IMR-90 (cell line): Measurements from ENCODE around the gene MAP2K6. TPM values are rescaled to one million over a fixed set of nuclear protein-coding genes. Genes with fewer than 3 reads are reported as not detected.

Source experiments
- ATAC-seq: fragments of 200-7000 bp; cut with Tn5 transposase; 2 replicates; pipeline ENCODE4 v1.9.1; 2020; ENCODE audit warnings: low read depth, mild to moderate bottlenecking, moderate library complexity
- BruUV-seq: library from RNA; stranded (reverse); fragments of 400-500 nt; replicated peaks from 2 replicates; lab custom pipeline; 2021; lab: Mats Ljungman, UMichigan
- CTCF ChIA-PET: fragments of 300-600 bp; formaldehyde crosslinking; extraction: SDS; loops from one replicate; lab custom pipeline; 2021; ENCODE audit warnings: antibody characterized with exemption; lab: Yijun Ruan, JAX
- POLR2A ChIA-PET: fragments of 300-600 bp; sonication (Branson Sonifier 250); formaldehyde crosslinking; loops from one replicate; lab custom pipeline; 2022; ENCODE audit warnings: antibody characterized with exemption; ENCODE audit not compliant: unreplicated experiment; lab: Charles Lee
- DNase-seq: peaks from one replicate; pipeline ENCODE4 v3.0.0; 2013
- H2AFZ ChIP-seq: replicated peaks from 2 replicates; pipeline ENCODE3; 2013; ENCODE audit warnings: low read length, mild to moderate bottlenecking; ENCODE audit not compliant: poor library complexity
- H2AK5ac ChIP-seq: 2 replicates; pipeline ENCODE4 v1.6.1; 2013; ENCODE audit warnings: low read depth, low read length, inconsistent platforms
- H2AK9ac ChIP-seq: replicated peaks from 2 replicates; pipeline ENCODE3; 2013; ENCODE audit warnings: mild to moderate bottlenecking, low read depth, low read length, moderate library complexity; ENCODE audit not compliant: poor library complexity
- H2BK120ac ChIP-seq: 2 replicates; pipeline ENCODE4 v1.6.1; 2013; ENCODE audit warnings: low read depth, low read length, inconsistent platforms
- H2BK15ac ChIP-seq: 3 replicates; pipeline ENCODE4 v1.6.1; 2013; ENCODE audit warnings: low read depth, low read length, inconsistent platforms
- H2BK20ac ChIP-seq: 2 replicates; pipeline ENCODE4 v1.6.1; 2013; ENCODE audit warnings: low read depth, mild to moderate bottlenecking, inconsistent platforms, low read length, moderate library complexity
- H2BK5ac ChIP-seq: 2 replicates; pipeline ENCODE4 v1.6.1; 2013; ENCODE audit warnings: mild to moderate bottlenecking, low read depth, low read length, inconsistent platforms; ENCODE audit not compliant: poor library complexity, severe bottlenecking
- H3K14ac ChIP-seq: replicated peaks from 2 replicates; pipeline ENCODE4 v1.6.1; 2013; ENCODE audit warnings: low read depth, low read length, inconsistent platforms
- H3K18ac ChIP-seq: 2 replicates; pipeline ENCODE4 v1.6.1; 2013; ENCODE audit warnings: low read depth, low read length, control low read depth
- H3K23ac ChIP-seq: 2 replicates; pipeline ENCODE4 v1.6.1; 2013; ENCODE audit warnings: low read depth, low read length, inconsistent platforms
- H3K27ac ChIP-seq: 2 replicates; pipeline ENCODE4 v1.5.1; 2013; ENCODE audit warnings: mild to moderate bottlenecking, control low read depth, low read length; ENCODE audit not compliant: insufficient read depth
- H3K27me3 ChIP-seq: 2 replicates; pipeline ENCODE4 v1.6.1; 2013; ENCODE audit warnings: low read length; ENCODE audit not compliant: control insufficient read depth, insufficient read depth
- H3K36me3 ChIP-seq: 2 replicates; pipeline ENCODE4 v1.6.1; 2013; ENCODE audit warnings: low read length, mixed read lengths; ENCODE audit not compliant: control insufficient read depth, insufficient read depth
- H3K4ac ChIP-seq: 2 replicates; pipeline ENCODE4 v1.6.1; 2013; ENCODE audit warnings: low read depth, low read length, inconsistent platforms
- H3K4me1 ChIP-seq: 2 replicates; pipeline ENCODE4 v1.6.1; 2013; ENCODE audit warnings: low read length, mixed read lengths; ENCODE audit not compliant: control insufficient read depth, insufficient read depth
- H3K4me2 ChIP-seq: 2 replicates; pipeline ENCODE4 v1.6.1; 2013; ENCODE audit warnings: low read depth, mild to moderate bottlenecking, control low read depth, low read length, moderate library complexity
- H3K4me3 ChIP-seq: 2 replicates; pipeline ENCODE4 v1.5.1; 2013; ENCODE audit warnings: low read depth, mild to moderate bottlenecking, control low read depth, low read length, moderate library complexity; ENCODE audit not compliant: insufficient read depth
- H3K56ac ChIP-seq: 2 replicates; pipeline ENCODE4 v1.6.1; 2013; ENCODE audit warnings: low read length, inconsistent platforms; ENCODE audit not compliant: insufficient read depth; ENCODE audit errors: extremely low read depth
- H3K79me1 ChIP-seq, 2 experiments: 2 replicates each; pipeline ENCODE4 v1.6.1; 2013; ENCODE audit warnings: low read length in 2 of 2, inconsistent platforms in 1 of 2, low read depth in 1 of 2
- H3K9ac ChIP-seq: 2 replicates; pipeline ENCODE4 v1.6.1; 2013; ENCODE audit warnings: low read depth, low read length, control low read depth
- H3K9me1 ChIP-seq: 2 replicates; pipeline ENCODE4 v1.6.1; 2013; ENCODE audit warnings: low read length, inconsistent platforms; ENCODE audit not compliant: insufficient read depth
- H3K9me3 ChIP-seq: 2 replicates; pipeline ENCODE4 v1.6.1; 2013; ENCODE audit warnings: low read length; ENCODE audit not compliant: control insufficient read depth, insufficient read depth
- H4K20me1 ChIP-seq: 2 replicates; pipeline ENCODE4 v1.6.1; 2013; ENCODE audit warnings: low read length, inconsistent platforms; ENCODE audit not compliant: insufficient read depth
- H4K5ac ChIP-seq: 2 replicates; pipeline ENCODE4 v1.6.1; 2013; ENCODE audit warnings: mild to moderate bottlenecking, low read depth, low read length, control low read depth
- H4K8ac ChIP-seq, 2 experiments: 2 replicates each; pipeline ENCODE4 v1.6.1; 2013; ENCODE audit warnings: low read depth in 2 of 2, low read length in 2 of 2, control low read depth in 1 of 2, inconsistent platforms in 1 of 2
- H4K91ac ChIP-seq: 2 replicates; pipeline ENCODE4 v1.6.1; 2013; ENCODE audit warnings: low read depth, low read length, inconsistent platforms; ENCODE audit not compliant: insufficient read depth
- CEBPB ChIP-seq: IDR thresholded peaks from 2 replicates; pipeline ENCODE4 v1.6.1; 2012; ENCODE audit warnings: low read depth, low read length, improper control_type of control experiment
- MXI1 ChIP-seq: IDR thresholded peaks from 2 replicates; pipeline ENCODE4 v1.6.1; 2012; ENCODE audit warnings: low read depth, mild to moderate bottlenecking, low read length, moderate library complexity, borderline replicate concordance
- dilution Hi-C: fragments of 300-500 bp; cut with HindIII; formaldehyde crosslinking; loops from one replicate; pipeline ENCODE4 v1.14.3; 2018; ENCODE audit warnings: low sequenced_read_pairs; ENCODE audit not compliant: unreplicated experiment
- in situ Hi-C: fragments of 300-500 bp; cut with MboI; formaldehyde crosslinking; loops from 3 replicates; pipeline ENCODE4 v1.14.3; 2019; ENCODE audit warnings: low sequenced_read_pairs, inconsistent platforms, mixed read lengths
- intact Hi-C: fragments of 100-400 bp; cut with micrococcal nuclease; formaldehyde crosslinking; loops from 2 replicates; pipeline ENCODE4 v1.10.0; 2022
- polyA plus RNA-seq, 3 experiments: library from polyadenylated mRNA; depleted of rRNA; stranded (reverse); fragments of >200 nt; gene quantifications; 2 replicates each; pipeline ENCODE4 v1.2.3, GENCODE V29; 2012; ENCODE audit warnings: low replicate concordance in 1 of 3
- total RNA-seq: library from RNA; depleted of rRNA; stranded (reverse); fragments of >200 nt; gene quantifications from 2 replicates; pipeline ENCODE4 v1.2.3, GENCODE V29; 2012

MAP2K6 gene
- total and polyA plus RNA-seq, 2 of the 4 experiments (the other 2 are of a cell fraction), result 2.4 to 5.7 TPM

GRCh38 chr17:69406941-69407340 lies 7.6 kb upstream of the MAP2K6 start:
- no peak overlapping the region for H2BK120ac ChIP-seq
- dilution Hi-C loops, result no loop called here
- no peak overlapping the region for H4K8ac ChIP-seq
- no peaks in the 10 kb centered on the region for H3K79me1 ChIP-seq
- H4K91ac ChIP-seq, result no peak overlapping the region
- no peak overlapping the region for H3K4me3 ChIP-seq
- H2AK5ac ChIP-seq, result no peak overlapping the region
- DNase-seq (peak; percentile 25), ATAC-seq (peak; percentile 66)
- H3K9ac ChIP-seq, result no peak overlapping the region
- H3K4me1 ChIP-seq, result peaks cover 2% of the 10 kb centered on the region; the same call in 1 of the 2 replicates
- H3K9me3 ChIP-seq, result no peaks in the 10 kb centered on the region
- no peaks in the 10 kb centered on the region for H3K36me3 ChIP-seq
- no peak overlapping the region for H2AFZ ChIP-seq
- H3K56ac ChIP-seq, result no peak overlapping the region
- no peak overlapping the region for H3K18ac ChIP-seq
- H4K5ac ChIP-seq, result no peak overlapping the region
- TF ChIP-seq CEBPB (peak; percentile 15; the same call in 1 of the 2 replicates), MXI1 (no peak)
- POLR2A ChIA-PET, result no interaction called here
- H3K27me3 ChIP-seq, result no peaks in the 10 kb centered on the region
- CTCF ChIA-PET, result no interaction called here
- BruUV-seq, result no TSS peak
- no peak overlapping the region for H3K14ac ChIP-seq
- H2BK20ac ChIP-seq, result no peak overlapping the region
- H3K9me1 ChIP-seq, result no peaks in the 10 kb centered on the region
- intact Hi-C loops, result no loop called here
- in situ Hi-C loops, result no loop called here
- H3K4ac ChIP-seq, result no peak overlapping the region
- no peak overlapping the region for H3K27ac ChIP-seq
- no peak overlapping the region for H2AK9ac ChIP-seq
- H3K23ac ChIP-seq, result no peak overlapping the region
- H2BK15ac ChIP-seq, result no peak overlapping the region
- H4K20me1 ChIP-seq, result no peaks in the 10 kb centered on the region
- no peak overlapping the region for H2BK5ac ChIP-seq
- no peak overlapping the region for H3K4me2 ChIP-seq
